ENCODE data around the gene DISC1.

DNA sequence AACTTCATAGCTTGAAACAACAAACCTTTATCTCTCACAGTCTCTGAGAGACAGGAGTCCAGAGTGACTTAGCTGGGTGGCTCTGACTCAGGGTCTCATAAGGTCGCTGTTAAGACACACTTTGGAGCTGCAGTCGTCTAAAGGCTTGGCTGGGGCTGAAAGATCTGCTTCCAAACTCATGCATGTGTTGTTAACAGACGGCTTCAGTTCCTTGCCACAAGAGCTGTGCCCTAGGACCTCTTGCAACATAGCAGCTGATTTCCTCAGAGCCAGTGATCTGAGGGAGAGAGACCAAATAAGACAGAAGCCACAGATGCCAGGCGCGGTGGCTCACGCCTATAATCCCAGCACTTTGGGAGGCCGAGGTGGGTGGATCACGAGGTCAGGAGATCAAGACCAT is 176.8 kb downstream of the DISC1 start:
- TF ChIP-seq CTCF (IDR thresholded peaks at IDR 0.05) (no peak), POLR2A (IDR thresholded peaks at IDR 0.05) (no peak)
